H1 (cell line): ENCODE measurements around the gene SV2B. TPM values are rescaled to one million over a fixed set of nuclear protein-coding genes. Genes with fewer than 3 reads are reported as not detected.

ENCODE experiments used
- polyA plus RNA-seq, 7 experiments: library from polyadenylated mRNA; depleted of rRNA in 3 of 7; stranded (reverse) in 5 of 7; unstranded in 2 of 7; fragments of >200 nt in 5 of 7; fragments of 200-250 nt in 2 of 7; gene quantifications; 1 replicate in 5 of 7; 2 replicates in 1 of 7; 4 replicates in 1 of 7; pipeline versions ENCODE4 v1.2.1 to v1.2.3, GENCODE V29; 2011 to 2013; ENCODE audit warnings: missing spikeins in 2 of 7, mixed read lengths in 2 of 7
- total RNA-seq: library from RNA; stranded (reverse); fragmentation: NEBNext Ultra II Directional; extraction: Animal tissue kit (Norgen Biotek cat#: 25700); gene quantifications from 2 replicates; pipeline ENCODE4 v1.2.1, GENCODE V29; 2021
- TF ChIP-seq, protein P1 (sequence below): fragments of 300-600 bp; sonication (generic); IDR thresholded peaks from 2 replicates; pipeline ENCODE4 v1.7.1; 2012; ENCODE audit warnings: low read length, moderate library complexity, mild to moderate bottlenecking, inconsistent platforms; ENCODE audit not compliant: insufficient replicate concordance

SV2B gene
- total and polyA plus RNA-seq, 2 of the 8 experiments (the other 6 are each of a cell fraction or from before 2014, with no cell fraction given) = 0.09 to 0.20 TPM

DNA sequence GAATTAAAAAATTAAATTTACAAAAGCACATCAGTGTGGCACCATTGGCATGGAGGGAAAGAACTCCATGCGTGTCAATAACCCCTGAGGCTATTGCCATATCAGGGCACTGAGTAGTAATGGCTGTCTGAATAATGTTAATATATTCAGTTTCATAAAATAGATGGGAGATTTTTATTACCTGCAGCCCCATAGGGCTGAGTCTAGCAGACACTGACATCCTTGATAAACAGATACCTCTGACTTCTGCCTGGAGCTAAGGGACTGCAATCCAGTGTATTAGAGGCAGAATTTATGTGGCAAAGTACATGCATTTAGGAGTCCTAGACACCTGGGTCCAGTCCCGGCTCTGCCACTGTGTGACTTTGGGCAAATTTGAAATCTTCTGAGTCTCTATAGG is 38.8 kb upstream of the SV2B start (continued):
- TF ChIP-seq, protein P1, sequence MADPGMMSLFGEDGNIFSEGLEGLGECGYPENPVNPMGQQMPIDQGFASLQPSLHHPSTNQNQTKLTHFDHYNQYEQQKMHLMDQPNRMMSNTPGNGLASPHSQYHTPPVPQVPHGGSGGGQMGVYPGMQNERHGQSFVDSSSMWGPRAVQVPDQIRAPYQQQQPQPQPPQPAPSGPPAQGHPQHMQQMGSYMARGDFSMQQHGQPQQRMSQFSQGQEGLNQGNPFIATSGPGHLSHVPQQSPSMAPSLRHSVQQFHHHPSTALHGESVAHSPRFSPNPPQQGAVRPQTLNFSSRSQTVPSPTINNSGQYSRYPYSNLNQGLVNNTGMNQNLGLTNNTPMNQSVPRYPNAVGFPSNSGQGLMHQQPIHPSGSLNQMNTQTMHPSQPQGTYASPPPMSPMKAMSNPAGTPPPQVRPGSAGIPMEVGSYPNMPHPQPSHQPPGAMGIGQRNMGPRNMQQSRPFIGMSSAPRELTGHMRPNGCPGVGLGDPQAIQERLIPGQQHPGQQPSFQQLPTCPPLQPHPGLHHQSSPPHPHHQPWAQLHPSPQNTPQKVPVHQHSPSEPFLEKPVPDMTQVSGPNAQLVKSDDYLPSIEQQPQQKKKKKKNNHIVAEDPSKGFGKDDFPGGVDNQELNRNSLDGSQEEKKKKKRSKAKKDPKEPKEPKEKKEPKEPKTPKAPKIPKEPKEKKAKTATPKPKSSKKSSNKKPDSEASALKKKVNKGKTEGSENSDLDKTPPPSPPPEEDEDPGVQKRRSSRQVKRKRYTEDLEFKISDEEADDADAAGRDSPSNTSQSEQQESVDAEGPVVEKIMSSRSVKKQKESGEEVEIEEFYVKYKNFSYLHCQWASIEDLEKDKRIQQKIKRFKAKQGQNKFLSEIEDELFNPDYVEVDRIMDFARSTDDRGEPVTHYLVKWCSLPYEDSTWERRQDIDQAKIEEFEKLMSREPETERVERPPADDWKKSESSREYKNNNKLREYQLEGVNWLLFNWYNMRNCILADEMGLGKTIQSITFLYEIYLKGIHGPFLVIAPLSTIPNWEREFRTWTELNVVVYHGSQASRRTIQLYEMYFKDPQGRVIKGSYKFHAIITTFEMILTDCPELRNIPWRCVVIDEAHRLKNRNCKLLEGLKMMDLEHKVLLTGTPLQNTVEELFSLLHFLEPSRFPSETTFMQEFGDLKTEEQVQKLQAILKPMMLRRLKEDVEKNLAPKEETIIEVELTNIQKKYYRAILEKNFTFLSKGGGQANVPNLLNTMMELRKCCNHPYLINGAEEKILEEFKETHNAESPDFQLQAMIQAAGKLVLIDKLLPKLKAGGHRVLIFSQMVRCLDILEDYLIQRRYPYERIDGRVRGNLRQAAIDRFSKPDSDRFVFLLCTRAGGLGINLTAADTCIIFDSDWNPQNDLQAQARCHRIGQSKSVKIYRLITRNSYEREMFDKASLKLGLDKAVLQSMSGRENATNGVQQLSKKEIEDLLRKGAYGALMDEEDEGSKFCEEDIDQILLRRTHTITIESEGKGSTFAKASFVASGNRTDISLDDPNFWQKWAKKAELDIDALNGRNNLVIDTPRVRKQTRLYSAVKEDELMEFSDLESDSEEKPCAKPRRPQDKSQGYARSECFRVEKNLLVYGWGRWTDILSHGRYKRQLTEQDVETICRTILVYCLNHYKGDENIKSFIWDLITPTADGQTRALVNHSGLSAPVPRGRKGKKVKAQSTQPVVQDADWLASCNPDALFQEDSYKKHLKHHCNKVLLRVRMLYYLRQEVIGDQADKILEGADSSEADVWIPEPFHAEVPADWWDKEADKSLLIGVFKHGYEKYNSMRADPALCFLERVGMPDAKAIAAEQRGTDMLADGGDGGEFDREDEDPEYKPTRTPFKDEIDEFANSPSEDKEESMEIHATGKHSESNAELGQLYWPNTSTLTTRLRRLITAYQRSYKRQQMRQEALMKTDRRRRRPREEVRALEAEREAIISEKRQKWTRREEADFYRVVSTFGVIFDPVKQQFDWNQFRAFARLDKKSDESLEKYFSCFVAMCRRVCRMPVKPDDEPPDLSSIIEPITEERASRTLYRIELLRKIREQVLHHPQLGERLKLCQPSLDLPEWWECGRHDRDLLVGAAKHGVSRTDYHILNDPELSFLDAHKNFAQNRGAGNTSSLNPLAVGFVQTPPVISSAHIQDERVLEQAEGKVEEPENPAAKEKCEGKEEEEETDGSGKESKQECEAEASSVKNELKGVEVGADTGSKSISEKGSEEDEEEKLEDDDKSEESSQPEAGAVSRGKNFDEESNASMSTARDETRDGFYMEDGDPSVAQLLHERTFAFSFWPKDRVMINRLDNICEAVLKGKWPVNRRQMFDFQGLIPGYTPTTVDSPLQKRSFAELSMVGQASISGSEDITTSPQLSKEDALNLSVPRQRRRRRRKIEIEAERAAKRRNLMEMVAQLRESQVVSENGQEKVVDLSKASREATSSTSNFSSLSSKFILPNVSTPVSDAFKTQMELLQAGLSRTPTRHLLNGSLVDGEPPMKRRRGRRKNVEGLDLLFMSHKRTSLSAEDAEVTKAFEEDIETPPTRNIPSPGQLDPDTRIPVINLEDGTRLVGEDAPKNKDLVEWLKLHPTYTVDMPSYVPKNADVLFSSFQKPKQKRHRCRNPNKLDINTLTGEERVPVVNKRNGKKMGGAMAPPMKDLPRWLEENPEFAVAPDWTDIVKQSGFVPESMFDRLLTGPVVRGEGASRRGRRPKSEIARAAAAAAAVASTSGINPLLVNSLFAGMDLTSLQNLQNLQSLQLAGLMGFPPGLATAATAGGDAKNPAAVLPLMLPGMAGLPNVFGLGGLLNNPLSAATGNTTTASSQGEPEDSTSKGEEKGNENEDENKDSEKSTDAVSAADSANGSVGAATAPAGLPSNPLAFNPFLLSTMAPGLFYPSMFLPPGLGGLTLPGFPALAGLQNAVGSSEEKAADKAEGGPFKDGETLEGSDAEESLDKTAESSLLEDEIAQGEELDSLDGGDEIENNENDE = no peak
- TF ChIP-seq, all 59 proteins: peak for 0
